ENCODE results near the gene MEIOSIN.

Gene MEIOSIN

DNA sequence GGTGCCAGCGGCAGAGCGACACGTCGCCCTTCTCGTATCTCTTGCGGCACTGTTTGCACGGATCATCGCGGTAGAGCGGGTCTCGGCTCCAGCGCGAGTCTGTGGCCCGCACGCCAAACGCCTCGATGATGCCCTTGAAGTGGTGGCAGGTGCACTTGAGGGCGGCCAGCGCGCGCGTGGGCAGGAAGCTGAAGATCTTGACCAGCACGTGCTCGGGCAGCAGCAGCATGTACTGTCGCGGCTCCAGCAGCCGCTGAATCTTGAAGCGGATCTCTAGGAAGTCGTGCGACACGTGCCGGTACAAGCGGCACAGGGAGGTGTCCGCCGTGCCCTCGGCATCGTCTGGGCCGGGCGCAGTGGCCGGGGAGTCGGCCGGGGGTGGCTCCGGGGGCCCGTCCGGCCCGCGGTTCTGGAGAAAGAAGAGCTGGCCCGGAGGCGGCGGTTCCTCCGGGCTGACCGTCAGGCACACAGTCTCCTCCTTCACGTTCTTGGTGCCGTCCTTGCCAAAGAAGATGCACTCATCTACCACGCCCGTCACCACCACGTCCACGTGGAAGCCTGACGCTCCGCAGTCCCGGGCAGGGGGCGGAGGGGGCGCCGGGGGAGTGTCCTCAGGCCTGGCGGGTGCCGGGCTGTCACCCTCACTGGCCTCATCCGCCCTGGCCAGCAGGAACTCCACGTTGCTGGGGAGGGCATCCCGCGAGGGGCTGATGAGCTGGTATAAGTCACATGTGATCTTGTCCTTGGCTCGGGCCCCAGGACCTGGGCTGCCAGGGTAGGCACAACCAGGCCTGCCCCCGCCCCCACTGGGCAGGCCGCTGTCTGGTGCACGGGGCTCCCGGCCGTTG lies 21.2 kb upstream of the MEIOSIN start:
- intact Hi-C loops (cut with DNase I; ENCODE audit: low total_unique reads) = loop anchor here (10.0 kb wide), 1 partner anchor 53 kb away; the partner anchor contains the start of gene SIX5
- no peak overlapping the region for H3K27ac ChIP-seq
- TF ChIP-seq, protein P1, sequence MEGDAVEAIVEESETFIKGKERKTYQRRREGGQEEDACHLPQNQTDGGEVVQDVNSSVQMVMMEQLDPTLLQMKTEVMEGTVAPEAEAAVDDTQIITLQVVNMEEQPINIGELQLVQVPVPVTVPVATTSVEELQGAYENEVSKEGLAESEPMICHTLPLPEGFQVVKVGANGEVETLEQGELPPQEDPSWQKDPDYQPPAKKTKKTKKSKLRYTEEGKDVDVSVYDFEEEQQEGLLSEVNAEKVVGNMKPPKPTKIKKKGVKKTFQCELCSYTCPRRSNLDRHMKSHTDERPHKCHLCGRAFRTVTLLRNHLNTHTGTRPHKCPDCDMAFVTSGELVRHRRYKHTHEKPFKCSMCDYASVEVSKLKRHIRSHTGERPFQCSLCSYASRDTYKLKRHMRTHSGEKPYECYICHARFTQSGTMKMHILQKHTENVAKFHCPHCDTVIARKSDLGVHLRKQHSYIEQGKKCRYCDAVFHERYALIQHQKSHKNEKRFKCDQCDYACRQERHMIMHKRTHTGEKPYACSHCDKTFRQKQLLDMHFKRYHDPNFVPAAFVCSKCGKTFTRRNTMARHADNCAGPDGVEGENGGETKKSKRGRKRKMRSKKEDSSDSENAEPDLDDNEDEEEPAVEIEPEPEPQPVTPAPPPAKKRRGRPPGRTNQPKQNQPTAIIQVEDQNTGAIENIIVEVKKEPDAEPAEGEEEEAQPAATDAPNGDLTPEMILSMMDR (IDR thresholded peaks at IDR 0.05) = no peak
- H3K9me3 ChIP-seq = no peaks in the 10 kb centered on the region
- peaks cover 0 to 12% (median 5%) of the 10 kb centered on the region in 4 donors for H3K4me1 ChIP-seq
- no peak overlapping the region for H3K4me3 ChIP-seq
- no peaks in the 10 kb centered on the region for H3K27me3 ChIP-seq
- H3K36me3 ChIP-seq = peaks cover 10 to 26% (median 23%) of the 10 kb centered on the region in 3 donors
- no peak for DNase-seq

DNA sequence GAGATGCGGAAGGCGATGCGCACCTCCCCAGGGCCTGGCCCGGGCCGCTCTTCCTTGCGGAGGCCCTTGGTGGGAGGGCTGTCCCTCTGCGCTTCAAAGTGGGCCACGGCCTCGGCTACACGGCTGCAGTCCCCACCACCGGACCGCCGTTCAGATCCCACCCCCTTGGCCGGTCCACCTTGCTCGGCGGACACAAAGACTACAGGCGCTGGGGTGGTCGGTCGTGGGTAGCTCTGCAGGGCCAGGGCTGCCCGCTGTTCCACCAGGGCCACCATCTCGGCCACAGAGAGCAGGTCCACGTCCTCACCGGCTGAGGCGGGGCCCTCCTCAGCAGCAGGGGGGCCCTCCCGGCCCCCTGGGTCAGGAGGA lies 20.6 kb upstream of the MEIOSIN start:
- Histone ChIP-seq H3K4me3 (no peak overlapping the region), H3K36me3 (peaks cover 10 to 26% (median 23%) of the 10 kb centered on the region in 3 donors), H3K27me3 (no peaks in the 10 kb centered on the region), H3K4me1 (peaks cover 0 to 12% (median 5%) of the 10 kb centered on the region in 4 donors), H3K27ac (no peak overlapping the region), H3K9me3 (no peaks in the 10 kb centered on the region)
- intact Hi-C loops (cut with DNase I; ENCODE audit: low total_unique reads) = loop anchor here (10.0 kb wide), 1 partner anchor 52 kb away; the partner anchor contains the start of gene SIX5
- TF ChIP-seq, protein P1 (IDR thresholded peaks at IDR 0.05) = no peak
- no peak for DNase-seq

DNA sequence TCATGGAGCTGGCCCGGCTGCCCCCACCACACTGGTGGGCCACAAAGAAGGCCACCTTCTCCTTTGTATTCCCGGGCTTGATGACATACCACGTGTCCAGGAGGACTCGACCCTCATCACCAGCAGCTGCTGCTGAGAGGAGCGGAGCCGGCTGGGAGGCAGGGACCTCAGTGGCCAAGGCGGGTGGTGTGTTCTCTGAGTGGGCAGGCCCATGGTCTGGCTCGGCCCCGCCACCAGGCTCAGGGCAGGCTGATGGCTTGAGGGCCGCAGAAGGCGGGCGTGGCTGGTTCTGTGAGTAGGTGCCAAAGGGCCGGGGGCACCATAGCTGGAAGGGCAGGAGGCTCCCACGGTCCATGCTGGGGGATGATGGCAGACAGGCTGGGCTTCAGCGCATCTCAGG lies 20.1 kb upstream of the MEIOSIN start:
- no peaks in the 10 kb centered on the region for H3K9me3 ChIP-seq
- TF ChIP-seq, protein P1 (IDR thresholded peaks at IDR 0.05) = no peak
- H3K27me3 ChIP-seq = no peaks in the 10 kb centered on the region
- H3K36me3 ChIP-seq = peaks cover 10 to 26% (median 23%) of the 10 kb centered on the region in 3 donors
- intact Hi-C loops (cut with DNase I; ENCODE audit: low total_unique reads) = loop anchor here (10.0 kb wide), 1 partner anchor 52 kb away; the partner anchor contains the start of gene SIX5
- H3K4me3 ChIP-seq = no peak overlapping the region
- peaks cover 0 to 16% (median 8%) of the 10 kb centered on the region in 4 donors for H3K4me1 ChIP-seq
- no peak for DNase-seq
- no peak overlapping the region for H3K27ac ChIP-seq

DNA sequence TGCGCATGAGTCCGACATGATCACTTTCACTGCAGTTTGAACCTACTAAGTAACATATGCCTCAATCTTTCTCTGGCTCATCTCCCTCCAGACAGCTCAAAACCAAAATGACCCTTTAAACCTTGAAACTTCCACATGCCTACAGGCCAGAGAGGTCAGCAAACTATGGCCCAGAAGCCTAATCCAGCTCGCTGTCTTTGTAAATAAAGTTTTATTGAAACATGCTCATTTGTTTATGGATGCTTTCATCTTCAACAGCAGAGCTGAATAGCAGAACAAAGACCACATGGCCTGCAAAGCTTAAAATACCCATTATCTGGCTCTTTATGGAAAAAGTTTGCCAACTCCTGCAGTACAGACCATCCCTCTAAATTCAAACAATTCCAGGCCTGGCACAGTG lies 18.1 kb upstream of the MEIOSIN start:
- H3K27ac ChIP-seq = no peak overlapping the region
- TF ChIP-seq, protein P1 (IDR thresholded peaks at IDR 0.05) = no peak
- H3K4me1 ChIP-seq = peaks cover 0 to 20% (median 10%) of the 10 kb centered on the region in 4 donors
- intact Hi-C loops (cut with DNase I; ENCODE audit: low total_unique reads) = loop anchor here (10.0 kb wide), 1 partner anchor 50 kb away; the partner anchor contains the start of gene SIX5
- no peaks in the 10 kb centered on the region for H3K9me3 ChIP-seq
- no peak for DNase-seq
- no peaks in the 10 kb centered on the region for H3K27me3 ChIP-seq
- H3K36me3 ChIP-seq = peaks cover 10 to 30% (median 23%) of the 10 kb centered on the region in 3 donors
- H3K4me3 ChIP-seq = no peak overlapping the region

DNA sequence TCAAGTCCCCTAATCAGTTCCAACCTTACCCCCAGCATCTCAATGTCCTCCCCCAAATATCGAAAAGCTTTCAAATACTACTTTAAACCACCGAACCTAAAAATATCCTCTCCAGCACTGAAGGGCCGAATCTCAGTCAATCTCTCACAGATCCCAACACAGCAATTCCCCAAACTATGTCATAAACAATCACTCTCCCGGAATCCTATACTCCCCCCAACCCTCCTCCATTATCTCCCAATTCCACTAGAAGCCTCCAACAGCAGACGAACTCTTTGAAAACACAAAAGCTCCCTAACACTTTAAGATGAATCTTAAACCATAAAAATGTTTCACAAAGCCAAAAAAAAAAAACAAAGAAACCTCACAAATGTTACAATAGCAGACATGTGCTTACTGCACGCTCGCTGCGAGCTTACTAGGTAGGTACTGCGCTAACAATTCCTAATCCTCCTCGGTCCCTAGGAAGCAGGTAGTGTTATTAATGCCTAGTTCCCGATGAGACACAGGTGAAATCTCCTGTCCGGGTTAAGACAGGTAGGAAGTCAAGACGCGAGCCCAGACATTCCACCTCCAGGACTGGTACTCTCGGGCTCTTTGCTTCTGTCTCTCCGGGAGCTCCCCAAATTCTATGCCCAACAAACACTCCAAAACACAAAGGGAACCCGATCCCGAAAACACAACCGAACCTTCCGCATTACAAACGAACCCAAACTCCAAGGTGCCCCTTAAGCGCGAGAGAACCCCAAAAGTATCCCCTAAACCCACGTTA lies 16.7 kb upstream of the MEIOSIN start:
- TF ChIP-seq, protein P1 (IDR thresholded peaks at IDR 0.05) = no peak
- intact Hi-C loops (cut with DNase I; ENCODE audit: low total_unique reads) = loop anchor here (10.0 kb wide), 1 partner anchor 48 kb away; the partner anchor contains the start of gene SIX5
- no peak for DNase-seq
- peak overlapping the region; percentile 59 to 61 for H3K4me3 ChIP-seq
- H3K36me3 ChIP-seq = peaks cover 9 to 24% (median 18%) of the 10 kb centered on the region in 3 donors
- H3K4me1 ChIP-seq = peaks cover 0 to 20% (median 10%) of the 10 kb centered on the region in 4 donors
- no peaks in the 10 kb centered on the region for H3K27me3 ChIP-seq
- peak overlapping the region; percentile 86 to 87 for H3K27ac ChIP-seq
- no peaks in the 10 kb centered on the region for H3K9me3 ChIP-seq

Measured in tibial artery (tissue), 4 donors.